ENCODE measurements around the gene CBLB.

CBLB gene

GRCh38 chr3:105904678-105905284 lies 36.0 kb upstream of the CBLB start (continued):
- 0 out of 2 replicates have a peak, but pooled peaks have one; percentile 17 for TF ChIP-seq FEZF1 (tag by site-specific recombination; IDR thresholded peaks at IDR 0.05)
- no peak for TF ChIP-seq GLI2 (tag by site-specific recombination; IDR thresholded peaks at IDR 0.05; ENCODE audit: borderline replicate concordance, low read depth)
- TF ChIP-seq ZNF830 (tag by site-specific recombination; IDR thresholded peaks at IDR 0.05; ENCODE audit: low read depth), result no peak
- 0 out of 2 replicates have a peak, but pooled peaks have one; percentile 15 for TF ChIP-seq ZXDB (tag by site-specific recombination; IDR thresholded peaks at IDR 0.05)

GRCh38 chr3:105904251-105904650 lies 35.4 kb upstream of the CBLB start:
- ChIA-PET POLR2A (no interaction called here), CTCF (no interaction called here)
- TF ChIP-seq ZNF366 (tag by site-specific recombination; conservative IDR thresholded peaks at IDR 0.05) (no peak), WT1 (tag by site-specific recombination; IDR thresholded peaks at IDR 0.05) (no peak), ZNF707 (tag by site-specific recombination; IDR thresholded peaks at IDR 0.05) (no peak), ZNF548 (tag by site-specific recombination; IDR thresholded peaks at IDR 0.05) (no peak), ZNF202 (tag by site-specific recombination; IDR thresholded peaks at IDR 0.05; ENCODE audit: borderline replicate concordance) (no peak), AEBP2 (tag by site-specific recombination; IDR thresholded peaks at IDR 0.05; ENCODE audit: borderline replicate concordance) (no peak), ZNF639 (tag by site-specific recombination; IDR thresholded peaks at IDR 0.05) (no peak), ZNF16 (tag by site-specific recombination; IDR thresholded peaks at IDR 0.05; ENCODE audit: low read depth) (no peak), PATZ1 (tag by site-specific recombination; IDR thresholded peaks at IDR 0.05) (no peak), ZNF138 (tag by site-specific recombination; IDR thresholded peaks at IDR 0.05; ENCODE audit: borderline replicate concordance) (no peak), ZNF529 (tag by site-specific recombination; IDR thresholded peaks at IDR 0.05; ENCODE audit: insufficient replicate concordance) (no peak), ZNF133 (tag by site-specific recombination; IDR thresholded peaks at IDR 0.05) (no peak), ZBTB20 (tag by site-specific recombination; IDR thresholded peaks at IDR 0.05) (no peak), SCRT1 (tag by site-specific recombination; IDR thresholded peaks at IDR 0.05; ENCODE audit: borderline replicate concordance) (no peak), ELK4 (IDR thresholded peaks at IDR 0.05; ENCODE audit: borderline replicate concordance, low read depth, low read length) (no peak), TCF7L2 (IDR thresholded peaks at IDR 0.05; ENCODE audit: borderline replicate concordance, low read depth, low read length) (no peak)
- Histone ChIP-seq H3K36me3 (ENCODE audit: control insufficient read depth in 2 of 2, insufficient read depth in 1 of 2, low read length in 2 of 2) (no peaks in the 10 kb centered on the region), H3K4me1 (ENCODE audit: control insufficient read depth, insufficient read depth, low read length) (no peaks in the 10 kb centered on the region), H3K27ac (ENCODE audit: extremely low read depth, low read depth, low read length) (no peak overlapping the region), H3K9me3 (ENCODE audit: control insufficient read depth, insufficient read depth, low read depth, low read length) (no peaks in the 10 kb centered on the region), H3K4me3 (ENCODE audit: low read depth, low read length) (no peak overlapping the region)

All from HEK293 (cell line).